Activated T-cell treated with anti-CD3 and anti-CD28 coated beads for 48 hours (primary cell): ENCODE results near the gene LAMB4.

ENCODE experiments used
- DNase-seq: peaks from one replicate; pipeline ENCODE4 v3.0.0-alpha.2; 2020; ENCODE audit warnings: low read depth

Gene LAMB4

DNA sequence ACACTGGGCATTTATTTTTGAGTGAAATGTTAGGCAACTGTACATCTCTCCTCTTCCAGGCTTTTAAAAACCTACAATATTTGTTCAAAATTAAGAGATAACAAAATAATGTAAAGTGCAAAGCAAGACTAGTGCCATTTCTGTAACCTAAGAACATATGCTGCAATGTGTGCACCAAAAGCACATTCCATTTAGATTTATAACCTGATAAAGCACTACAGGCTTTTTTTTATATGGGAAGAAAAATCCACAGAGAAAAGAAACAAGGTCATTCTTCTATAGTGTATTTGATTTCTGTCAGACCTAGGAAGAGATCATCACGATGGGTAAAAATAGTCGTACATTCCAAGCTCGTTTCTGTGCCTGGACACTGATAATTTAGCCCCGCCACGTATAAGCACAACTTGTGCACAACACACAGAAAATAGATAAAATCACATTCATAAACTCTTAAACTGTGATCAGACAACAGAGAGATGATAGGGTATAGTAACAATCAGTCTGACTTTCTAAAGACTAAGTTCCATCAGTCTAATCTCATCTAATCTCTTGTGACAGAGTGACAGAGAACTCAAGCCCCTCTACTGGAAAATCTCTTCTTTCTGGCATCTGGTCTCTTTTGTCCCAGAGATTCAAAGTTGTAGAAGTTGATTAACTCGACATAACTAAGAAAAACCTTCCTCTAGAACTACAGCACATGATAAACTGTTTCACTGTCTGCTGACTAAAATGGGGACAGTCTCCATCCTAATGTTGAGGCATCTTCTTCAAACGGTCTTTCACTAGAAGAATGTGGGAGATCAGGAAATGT is 133.9 kb downstream of the LAMB4 start:
- DNase-seq, result no peak

DNA sequence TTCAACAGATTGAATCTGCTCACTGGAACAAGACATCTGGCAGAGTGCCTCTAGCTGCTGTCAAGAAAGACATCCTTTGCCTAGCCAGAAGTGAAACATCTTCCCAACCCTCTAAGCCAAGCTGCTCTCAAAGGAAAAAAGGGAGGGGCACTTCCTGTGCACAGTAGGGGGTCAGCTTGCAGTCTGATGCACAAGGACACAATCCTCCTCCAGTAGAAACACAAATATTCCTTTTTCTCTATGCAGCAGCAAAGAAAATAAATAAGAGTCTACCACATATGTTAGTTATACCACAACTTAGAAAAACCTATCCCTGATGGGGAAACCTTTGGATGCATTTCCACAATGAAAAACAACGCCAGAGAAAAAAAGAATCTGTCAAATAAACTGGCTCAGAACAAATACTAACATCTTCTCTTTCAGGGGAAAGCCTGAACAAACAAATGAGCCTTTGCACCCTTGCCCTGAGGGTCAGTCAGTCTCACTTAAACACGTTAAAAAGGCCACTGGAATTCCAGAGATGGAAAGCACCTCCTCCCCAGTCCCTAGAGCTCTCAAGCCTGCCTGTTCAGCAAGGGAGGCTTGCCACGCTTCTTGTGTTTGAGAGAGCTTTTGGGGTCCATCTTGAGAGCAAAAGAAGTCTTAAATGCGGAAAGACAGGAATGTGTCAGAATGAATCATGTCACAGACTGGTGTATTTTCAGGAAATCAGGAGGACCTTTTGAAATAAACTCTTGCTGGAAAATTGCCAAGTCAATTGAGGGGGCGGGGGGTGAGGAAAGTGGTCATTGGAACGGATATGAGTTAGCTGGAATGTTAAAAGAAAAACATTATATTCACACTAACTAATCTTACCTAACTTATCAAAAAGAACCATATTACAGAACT is 134.7 kb downstream of the LAMB4 start:
- DNase-seq, result no peak

DNA sequence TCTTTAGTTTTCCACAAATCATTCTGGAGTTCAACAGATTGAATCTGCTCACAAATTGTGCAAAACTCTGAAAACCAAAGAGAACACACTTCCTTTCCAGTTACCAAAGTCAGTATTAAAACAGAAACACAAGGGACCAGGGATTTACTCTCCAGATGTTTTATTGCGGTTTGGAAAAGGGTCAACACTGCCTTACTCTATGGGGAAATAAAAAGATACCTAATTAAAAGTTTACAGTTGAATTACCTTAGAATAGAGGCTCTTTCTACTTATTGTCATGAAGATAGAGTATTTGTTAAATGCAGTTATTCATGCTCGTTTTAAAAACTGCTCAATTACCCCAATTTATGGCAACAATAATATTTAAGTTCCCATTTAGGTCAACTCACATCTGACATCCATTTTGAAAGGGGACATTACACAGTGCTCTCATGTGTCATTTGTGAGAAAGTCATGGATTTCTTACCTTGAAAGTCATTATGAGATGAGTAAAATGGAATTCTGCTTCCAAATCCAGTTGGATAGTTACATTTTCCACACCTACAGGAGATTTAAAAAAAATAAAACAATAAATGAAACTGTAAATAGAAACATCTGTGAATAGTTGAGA is 135.6 kb downstream of the LAMB4 start:
- no peak for DNase-seq

- DNase-seq, result no peak
These were observed 136.3 kb downstream of the LAMB4 start for GRCh38 chr7:107993891-107994291.

- no peak for DNase-seq
These were observed 140.4 kb downstream of the LAMB4 start for GRCh38 chr7:107989618-107990373.

- DNase-seq, result no peak
These were observed 147.2 kb downstream of the LAMB4 start for GRCh38 chr7:107982918-107983389.

GRCh38 chr7:107982042-107982840 is 147.9 kb downstream of the LAMB4 start:
- no peak for DNase-seq

GRCh38 chr7:107981466-107981865 is 148.7 kb downstream of the LAMB4 start:
- DNase-seq, result no peak

DNA sequence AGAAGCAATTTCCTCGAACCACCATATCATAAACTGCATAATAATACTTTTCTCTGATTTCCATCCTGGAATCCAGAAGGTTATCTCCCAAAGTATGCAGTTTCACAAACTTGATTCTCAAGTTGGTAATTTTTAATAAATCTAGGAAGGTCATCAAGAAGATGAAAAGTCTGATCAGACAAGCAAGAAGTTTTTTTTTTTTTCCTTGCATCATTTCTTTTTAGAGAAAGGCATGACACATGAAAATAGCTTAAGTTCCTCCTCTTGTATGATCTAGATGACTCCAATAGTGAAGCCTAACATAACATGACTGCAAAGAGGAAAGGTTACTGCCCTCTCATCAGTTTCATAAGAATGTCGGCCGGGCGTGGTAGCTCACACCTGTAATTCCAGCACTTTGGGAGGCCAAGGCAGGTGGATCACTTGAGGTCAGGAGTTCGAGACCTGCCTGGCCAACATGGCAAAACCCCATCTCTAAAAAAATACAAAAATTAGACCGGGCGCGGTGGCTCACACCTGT is 149.4 kb downstream of the LAMB4 start:
- DNase-seq, result no peak

- no peak for DNase-seq
These were observed 150.0 kb downstream of the LAMB4 start for GRCh38 chr7:107980171-107980570.

GRCh38 chr7:107978815-107979408 is 151.2 kb downstream of the LAMB4 start:
- DNase-seq, result no peak

GRCh38 chr7:107977048-107977447 is 153.1 kb downstream of the LAMB4 start:
- DNase-seq, result no peak

GRCh38 chr7:107976620-107977019 is 153.5 kb downstream of the LAMB4 start:
- DNase-seq, result no peak

- DNase-seq, result no peak
These were observed 154.7 kb downstream of the LAMB4 start for GRCh38 chr7:107975394-107976013.

DNA sequence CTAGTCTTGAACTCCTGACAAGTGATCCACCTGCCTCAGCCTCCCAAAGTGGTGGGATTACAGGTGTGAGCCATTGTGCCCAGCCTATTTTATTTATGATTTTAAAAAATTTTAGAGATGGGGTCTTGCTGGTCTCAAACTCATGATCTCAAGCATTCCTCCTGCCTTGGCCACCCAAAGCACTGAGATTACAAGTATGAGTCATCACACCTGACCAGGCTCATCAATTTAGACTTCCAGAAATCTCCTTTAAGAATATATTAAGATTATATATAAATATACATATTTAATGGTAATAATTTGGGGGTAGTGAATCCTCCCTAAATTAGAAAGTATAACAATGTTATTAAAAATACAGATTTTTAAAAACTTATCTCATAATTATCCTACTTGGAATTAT is 156.3 kb downstream of the LAMB4 start:
- no peak for DNase-seq
